CD4-positive, alpha-beta T cell treated with Interferon alpha-2 for 1 hour (primary cell): Measurements from ENCODE around the gene MICAL2.
A peak's percentile ranks its signal among the peaks of the same experiment; 100 is the strongest.

Experiments used
- DNase-seq, 2 donors: peaks; one replicate each; pipeline ENCODE4 v3.0.0-alpha.2; 2020 to 2022

MICAL2 gene

DNA sequence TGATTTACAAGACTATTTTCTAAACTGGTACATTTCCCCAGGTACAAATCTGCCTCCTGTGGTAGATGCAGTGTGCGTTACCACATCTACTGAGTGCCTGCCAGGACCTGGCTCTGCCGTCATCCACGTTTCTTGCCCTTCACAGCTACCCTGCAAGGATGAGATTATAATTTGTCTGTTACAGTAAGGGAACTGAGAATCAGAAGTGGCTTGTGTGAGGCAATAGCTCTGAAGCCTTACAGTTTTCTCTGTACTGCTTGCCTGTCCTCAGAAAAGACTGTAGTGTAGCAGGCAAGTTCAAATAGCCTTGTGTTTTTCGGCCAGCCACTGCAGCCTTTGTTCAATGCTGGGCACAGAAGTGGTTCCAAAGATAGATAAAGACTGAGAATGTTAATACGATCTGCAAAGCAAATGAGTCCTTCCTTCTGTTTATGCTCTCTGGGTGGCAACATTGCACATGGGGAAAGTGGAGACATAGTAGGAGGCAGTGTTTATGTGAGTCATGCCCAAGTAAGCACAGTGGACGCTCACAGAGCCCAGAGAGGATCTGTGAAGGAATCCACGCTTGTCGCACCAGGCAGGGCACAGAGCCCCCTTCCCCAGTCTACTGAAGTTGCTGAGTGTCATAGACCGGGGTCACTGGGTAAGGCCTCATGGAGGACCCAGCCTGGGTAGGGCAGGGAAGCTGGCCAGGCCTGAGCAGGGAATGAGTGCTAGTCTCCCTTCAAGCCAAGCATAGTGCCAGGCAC, 49.1 kb downstream of the MICAL2 start:
- peak in 1 of 2 donors; percentile 20 for DNase-seq

DNA sequence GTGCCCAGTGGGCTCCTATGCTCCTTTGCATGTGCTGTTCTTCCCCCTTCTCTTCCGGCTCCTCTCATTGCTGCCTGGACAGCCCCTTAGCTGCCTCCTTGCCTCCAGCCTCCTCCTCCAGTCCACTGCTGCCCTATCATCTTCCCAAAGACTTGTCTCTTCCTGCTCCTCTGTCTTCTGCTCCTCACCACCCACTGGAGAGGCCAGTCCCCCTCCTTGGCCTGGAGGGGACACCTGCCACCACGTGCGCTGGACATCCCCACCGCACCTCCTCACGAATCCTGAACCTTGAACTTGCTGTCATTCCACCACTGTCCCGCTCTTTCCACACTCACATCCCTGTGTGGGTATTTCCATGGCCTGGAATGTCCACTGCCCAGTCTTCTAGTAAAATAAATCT, 49.8 kb downstream of the MICAL2 start:
- DNase-seq: no peak

DNA sequence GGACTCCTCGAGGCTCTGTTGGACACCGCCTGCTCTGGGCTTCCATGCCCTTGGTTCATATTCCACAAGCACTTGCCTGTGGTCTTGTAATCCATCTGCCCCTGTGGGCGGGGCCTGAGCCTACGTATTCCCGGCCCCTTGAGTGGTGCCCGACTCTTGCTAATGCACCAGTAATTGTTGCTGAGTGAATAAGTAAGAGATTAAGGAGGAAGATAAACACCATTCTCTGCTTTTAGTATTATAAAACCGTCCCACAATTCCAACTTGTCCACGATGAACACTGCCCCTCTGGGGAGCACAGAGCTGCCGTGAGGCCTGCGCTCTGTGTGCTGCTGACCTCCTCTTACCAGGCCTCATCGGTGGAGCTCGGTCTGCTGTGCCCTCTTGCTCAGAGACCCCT, 50.3 kb downstream of the MICAL2 start:
- no peak for DNase-seq

DNA sequence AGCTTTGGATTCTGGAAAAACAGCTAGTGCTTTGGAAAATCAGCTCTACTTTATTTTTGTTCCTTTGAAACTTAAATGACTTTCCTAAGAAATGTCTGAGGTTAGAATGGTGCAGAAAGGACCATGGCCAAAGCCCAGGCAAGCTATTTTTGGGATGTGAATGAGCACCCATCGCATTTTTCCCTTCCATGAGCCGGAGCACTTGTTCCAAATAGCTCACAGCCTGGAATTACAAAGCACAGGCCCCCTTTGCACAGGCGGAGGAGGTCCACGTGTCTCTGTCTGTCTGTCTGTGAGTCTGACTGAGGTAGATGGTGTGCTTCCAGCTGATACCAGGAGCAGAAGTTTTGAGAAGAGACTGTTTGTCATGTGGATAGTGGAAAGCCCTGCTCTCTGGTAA, 50.7 kb downstream of the MICAL2 start:
- DNase-seq: no peak

DNA sequence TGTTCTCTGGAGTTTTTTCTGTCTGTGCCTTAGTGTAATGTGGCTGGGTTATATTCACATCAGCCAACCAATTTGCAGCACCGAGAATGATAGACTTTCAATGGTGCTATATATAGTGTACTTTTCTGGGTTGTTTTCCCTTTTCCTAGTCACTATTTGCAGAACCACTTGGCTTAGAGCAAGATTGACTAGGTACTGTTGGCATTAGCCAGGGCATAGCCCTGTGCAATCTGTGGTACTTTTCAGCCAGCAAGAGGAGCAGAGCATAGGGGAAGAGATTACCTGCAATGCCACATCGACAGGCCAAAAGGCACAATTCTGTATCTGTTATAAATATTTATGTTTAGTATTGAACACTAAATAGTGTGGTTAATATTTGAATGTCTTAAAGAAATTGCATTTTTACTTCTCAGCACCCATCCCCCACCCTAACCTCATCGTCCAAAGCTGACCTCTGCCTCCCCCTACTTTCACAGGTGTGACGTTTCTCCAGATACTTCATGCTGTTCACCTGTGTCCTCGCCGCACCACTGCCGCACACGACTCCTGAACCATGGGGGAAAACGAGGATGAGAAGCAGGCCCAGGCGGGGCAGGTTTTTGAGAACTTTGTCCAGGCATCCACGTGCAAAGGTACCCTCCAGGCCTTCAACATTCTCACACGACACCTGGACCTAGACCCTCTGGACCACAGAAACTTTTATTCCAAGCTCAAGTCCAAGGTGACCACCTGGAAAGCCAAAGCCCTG, 51.4 kb downstream of the MICAL2 start:
- DNase-seq: no peak

DNA sequence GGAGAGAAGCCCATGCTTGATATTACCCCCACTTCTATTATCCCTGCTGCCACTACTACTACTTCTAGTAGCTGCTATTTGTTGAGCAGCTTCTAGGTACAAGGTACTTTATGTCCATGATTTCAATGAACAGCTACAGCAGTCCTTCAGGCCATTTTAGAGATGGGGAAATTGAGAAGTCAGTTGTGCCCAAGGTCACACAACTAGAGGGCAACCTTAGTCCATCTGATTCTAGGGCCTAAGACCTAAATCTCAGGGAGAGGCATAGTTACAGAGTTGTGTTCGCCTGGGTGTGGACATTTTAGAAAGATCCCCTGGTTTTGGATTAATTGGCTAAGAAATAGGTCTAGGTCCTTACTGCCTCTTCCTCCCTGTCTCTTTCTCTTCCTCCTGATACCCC, 52.3 kb downstream of the MICAL2 start:
- DNase-seq: no peak

DNA sequence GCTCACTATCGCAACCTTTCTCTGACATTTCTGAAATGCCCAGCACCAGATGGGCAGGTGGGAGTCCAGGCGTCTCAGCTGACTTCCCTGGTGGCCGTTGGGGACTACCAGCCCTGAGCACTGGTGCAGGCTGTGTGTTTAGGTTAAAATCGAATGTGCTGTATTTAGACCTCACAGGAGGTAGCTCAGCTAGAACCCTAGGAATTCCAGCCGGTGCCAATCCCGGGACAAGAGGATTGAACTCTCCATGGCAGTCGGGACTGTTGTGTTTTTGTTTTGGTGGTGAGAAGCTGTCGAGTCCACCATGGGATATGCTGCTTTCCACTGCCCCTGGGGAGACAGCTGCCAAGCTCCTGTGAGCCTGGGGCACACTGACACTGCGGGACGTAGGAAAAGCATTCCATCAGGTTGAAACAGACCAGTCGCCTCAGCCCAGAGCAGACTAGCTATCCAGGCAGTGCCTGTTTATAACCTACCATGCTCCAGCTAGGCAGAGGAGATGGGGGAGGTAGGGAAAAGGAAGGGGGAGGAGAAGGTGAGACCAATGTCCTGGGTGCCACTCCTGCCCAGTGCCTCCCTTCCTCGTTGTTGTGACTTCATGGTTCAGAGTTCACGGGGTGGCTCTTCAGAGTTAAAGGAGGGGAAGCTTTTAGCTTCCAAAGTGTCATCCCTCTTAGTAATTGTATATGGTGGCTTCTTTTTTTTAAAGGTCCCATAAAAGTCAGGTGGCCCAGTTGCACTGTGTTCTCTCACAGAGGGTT, 53.0 kb downstream of the MICAL2 start:
- DNase-seq: no peak

DNA sequence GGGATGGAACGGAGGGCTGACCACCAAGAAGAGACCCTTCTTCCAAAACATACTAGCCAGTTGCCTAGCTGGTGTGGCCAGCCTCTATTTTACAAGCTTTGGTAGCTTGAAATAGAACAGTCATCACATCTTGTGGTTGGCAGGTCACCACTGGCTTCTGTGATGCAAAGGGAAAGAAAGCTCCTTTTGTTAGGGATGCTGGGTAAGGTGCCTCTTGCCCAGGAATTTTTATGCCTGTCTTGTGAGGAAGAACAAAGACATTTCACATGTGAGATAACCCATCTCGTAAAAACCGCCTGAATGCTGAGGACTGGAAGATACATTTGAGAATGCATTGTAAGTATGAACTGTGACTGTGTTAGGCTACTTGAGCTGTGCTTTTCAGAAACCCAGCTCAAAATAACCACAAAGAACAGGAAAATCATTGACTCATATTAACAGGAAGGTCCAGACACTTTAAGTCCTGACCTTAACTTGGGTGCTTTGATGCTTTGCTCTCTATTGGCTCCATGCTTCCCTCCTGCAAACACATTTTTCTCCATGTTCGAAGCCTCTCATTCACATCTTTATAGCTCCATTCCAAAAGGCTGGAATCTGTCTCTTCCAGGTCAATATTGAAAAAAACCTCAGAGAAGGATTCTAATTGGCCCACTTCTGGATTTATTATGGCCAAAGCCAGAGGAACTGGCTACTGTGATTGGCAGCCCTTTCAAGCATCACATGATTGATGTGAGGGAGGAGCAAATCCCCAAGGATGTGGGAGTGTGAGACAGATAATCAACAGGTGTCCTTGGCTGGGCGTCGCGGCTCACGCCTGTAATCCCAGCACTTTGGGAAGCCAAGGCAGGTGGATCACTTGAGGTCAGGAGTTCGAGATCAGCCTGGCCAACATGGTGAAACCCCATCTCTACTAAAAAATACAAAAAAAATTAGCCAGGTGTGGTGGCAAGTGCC, 53.9 kb downstream of the MICAL2 start:
- DNase-seq: no peak

DNA sequence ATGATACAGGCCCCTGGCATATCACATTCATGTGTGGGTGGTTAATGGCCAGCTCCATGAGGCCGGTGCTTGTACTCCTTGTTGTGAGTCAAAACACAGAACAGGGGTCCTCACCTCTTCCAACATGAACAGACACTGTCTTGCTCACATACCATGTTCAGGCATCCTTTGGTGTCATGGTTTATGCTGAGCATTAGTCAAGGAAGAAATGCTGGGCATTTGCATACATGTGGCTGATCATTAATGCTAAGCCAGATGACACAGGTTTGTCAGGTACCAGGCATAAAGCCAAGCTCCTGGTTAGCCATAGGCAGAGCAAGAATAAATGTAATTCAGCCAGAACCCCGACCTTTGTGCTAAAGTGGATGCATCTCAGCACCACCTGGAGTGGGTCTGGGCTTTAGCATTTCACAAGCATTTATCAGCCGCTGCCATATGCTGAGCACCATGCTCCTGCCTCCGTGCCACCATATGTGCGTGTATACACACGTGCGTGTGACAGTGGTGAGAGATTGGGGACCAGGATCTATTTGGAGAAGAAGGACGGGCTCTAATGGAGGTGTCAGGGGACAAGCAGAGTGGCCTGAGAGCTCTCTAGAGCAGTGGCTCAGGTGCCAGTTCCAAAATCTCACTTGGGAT, 55.0 kb downstream of the MICAL2 start:
- no peak for DNase-seq

DNA sequence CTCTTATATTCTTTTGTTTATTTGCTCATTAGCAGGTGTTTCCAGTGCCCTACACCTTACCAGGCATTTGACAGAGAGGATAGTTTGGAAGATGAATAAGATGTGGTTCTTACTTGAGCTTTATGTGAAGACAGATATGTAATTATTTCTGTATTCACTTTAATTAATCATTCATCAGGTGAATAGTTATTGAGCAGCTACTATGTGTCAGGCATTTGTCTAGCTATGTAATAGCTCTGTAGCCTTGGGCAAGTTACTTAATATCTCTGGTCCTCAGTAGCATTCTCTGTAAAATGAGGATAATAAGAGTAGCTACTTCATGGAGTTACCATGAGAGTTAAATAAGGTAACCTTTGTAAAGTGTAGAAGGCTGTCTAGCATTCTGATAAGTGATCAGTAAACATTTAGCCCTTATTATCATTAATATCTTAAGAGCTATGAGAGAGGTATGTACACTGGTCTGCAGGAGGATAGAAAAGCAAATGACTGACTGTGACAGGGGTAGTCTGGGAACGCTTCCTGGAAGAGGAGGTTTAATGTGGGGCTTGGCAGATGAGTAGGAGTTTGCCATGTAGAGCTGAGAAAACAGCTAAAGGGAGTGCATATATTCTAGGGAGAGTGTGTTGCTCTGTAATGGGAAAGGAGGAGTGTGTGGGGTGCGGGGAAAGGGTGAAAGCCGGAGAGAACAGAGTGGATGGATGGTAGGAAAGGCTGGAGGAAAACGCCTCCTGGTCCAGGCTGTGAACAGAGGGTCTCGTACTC, 56.1 kb downstream of the MICAL2 start:
- DNase-seq: no peak

DNA sequence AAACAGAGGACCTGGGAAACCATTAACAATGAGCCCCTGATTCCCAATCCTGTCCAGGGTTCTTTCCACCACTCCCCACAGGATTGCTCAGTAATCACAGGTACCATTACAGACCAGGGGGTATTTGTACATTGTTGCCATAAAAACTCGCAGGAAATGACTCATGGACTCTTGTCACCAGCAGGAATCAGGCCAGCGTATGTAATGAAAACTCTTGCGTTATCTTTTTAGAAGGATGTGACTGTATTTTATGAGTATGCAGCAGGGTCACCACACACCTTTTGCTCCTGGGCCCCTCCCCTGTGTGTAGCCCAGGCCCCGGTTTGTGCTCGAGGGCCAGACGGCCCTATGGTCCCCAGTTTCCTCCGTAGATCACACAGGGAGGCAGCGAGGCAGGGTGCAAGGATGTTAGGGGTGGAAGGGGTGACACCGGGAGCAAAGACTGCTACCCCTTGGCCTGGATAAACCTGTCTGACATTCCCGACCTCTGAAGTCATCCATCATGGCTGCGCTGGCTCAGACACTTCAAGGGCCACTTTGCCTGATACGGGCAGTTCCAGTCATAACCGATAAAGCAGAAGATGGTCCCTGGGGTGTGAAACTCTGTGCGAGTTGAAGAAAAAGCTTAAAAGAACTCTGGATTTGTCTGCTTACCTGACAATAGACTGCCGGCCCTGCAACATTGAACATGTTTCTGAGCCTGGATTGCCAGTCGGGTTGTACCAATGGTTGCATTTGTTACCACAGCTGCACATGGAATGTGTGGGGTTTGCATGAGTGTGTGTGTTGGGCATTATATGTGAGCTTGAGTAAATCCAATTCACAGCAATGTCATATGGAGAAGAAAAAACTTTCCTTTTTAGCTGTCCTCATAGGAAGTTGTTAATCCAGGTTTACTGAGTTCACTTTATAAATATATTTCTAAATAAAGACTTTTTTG, 56.9 kb downstream of the MICAL2 start:
- DNase-seq: no peak

DNA sequence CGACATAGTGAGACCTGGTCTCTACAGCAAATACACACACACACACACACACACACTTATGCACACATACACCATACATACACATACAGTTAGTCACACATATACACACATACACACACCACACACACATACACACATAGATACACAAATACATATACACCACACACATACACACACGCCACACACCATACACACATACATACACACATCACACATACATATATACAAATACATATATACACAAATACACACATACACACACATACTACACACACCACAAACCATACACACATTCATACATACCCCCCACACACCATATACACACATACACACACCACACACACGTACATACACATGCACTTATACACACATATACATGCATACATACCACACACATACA, 57.7 kb downstream of the MICAL2 start:
- no peak for DNase-seq

DNA sequence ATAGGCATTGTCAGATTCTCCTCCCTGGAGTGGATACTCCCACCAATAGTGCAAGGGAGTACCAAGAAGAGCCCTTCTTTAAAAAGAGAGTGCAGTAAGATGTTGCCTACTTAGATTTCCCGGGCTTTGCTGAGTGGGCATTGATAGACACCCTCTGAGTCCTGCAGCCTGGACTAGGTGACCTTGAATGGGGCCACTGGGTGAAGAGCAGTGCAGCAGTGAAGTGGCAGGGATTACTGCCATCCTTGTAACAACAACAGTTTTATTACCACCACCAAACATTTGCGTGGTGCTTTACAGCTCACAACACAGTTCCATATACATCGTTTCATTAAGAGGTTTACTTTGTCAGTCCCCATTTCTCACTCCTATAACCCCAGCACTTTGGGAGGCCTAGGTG, 59.4 kb downstream of the MICAL2 start:
- no peak for DNase-seq

DNA sequence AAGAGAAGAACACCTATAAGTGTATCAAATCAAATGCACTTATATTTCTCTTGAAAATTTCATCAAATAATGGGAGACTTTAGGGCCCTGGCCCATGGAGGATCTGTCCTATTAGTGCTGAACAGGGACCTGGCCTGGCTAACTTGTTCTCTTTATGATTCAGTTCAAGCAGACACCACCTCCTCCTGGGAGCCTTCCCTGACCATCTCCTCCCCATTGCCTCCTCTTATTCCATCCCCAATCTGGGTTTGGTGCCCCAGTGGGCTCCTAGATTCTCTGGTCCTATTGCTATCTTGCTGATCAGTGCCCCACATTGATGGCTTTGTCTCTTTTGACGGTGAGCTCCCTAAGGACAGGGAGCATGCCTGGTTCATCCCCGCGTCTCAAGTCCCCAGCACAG, 60.1 kb downstream of the MICAL2 start:
- DNase-seq: no peak

DNA sequence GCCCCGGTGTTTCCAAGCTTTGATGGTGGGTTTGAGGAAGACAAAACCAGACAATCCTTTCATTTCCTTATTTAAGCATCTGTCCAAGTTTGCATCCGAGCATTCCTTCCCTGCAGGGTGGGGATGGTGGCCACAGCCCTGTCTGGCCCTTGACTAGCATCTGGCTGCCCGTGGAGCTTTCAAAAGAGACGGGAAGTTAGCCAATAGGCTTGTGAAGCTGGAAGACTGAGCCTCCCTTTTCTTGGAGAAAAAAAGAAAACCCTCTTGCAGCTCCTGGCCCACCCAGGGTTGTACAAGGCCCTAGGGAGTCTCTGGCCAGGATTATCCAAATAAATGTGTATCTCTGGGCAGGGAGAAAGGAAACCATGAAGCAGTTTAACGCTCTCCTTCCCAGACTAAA, 60.6 kb downstream of the MICAL2 start:
- DNase-seq: no peak

DNA sequence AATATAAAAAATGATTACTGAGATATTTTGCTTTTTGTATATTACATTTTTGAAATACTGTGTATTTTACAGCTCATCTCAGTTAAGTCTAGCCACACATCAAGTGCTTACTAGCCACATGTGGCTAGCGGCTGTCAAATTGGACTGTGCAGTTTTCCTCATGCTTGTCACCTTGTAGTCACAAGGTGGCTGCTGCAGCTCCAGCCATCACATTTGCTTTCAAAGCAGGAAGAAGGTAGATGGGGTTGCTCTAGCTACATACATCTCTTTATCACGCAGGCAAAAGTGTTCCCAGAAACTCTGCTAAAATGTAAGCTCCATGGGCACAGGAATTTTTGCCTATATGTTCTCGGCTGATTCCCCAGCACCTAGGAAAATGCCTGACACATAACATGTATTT, 61.5 kb downstream of the MICAL2 start:
- DNase-seq: no peak

DNA sequence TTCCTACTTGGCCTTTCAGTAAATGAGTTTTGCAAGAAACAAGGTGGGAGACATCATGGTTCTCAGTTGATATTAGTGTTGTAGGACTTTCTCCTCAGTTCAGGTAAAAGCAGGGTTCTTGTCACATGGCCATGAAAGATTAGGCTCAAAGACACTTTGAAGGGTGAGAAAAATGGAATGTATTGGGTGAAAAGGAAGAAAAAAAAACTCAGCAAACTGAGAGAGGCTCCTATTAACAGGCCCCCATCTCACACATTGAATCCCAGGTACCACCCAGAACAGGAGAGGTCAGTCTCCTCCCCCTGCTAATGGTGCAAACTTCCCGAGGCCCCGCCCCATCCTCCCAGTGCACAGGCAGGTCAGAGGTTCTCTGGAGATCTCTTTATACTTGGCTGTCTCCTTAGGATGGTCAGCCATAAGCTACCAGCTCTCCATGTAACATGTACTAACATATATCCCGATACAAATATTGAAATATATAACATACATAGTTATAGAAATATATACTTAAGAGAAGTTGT, 62.2 kb downstream of the MICAL2 start:
- no peak for DNase-seq

DNA sequence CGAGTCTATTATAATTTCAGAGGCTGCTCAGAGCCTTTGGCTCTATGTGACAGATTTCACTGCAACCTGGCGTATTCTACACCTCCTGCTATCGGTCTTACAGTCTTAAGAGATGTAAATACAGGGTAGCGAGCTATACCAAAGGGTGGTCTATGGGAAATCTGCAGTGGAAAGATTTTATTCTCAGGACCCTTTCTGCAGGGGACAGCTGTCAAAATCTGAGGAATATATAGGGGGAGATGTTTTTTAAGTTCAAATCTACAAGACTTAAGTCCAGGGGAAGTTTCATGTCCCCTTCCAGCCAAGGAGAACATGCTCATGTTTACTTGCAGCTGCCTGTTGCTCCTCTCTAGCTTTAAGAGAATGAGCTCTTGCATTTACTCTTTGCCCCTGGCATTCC, 62.7 kb downstream of the MICAL2 start:
- no peak for DNase-seq

DNA sequence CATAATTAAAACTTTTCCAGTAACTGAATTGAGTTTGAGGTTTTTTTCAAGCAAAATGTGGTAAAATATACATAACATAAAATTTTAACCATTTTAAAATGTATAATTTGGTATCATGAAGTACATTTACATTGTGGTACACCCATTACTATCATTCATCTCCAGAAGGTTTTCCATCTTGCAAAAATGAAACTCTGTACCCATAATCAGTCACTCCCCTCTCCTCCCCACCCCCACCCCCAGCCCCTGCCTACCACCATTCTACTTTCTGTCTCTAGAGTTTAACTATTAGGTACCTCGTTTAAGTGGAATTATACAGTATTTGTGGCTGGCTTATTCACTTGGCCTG, 63.7 kb downstream of the MICAL2 start:
- DNase-seq: no peak
